ENCODE data around the gene ZFYVE28. TPM values are rescaled to one million over a fixed set of nuclear protein-coding genes. Genes with fewer than 3 reads are reported as not detected.
"Not testable (repeated sequence)": the region's sequence is repeated elsewhere in the genome, so short reads cannot be mapped to it uniquely, and the experiment has no call there.

The ZFYVE28 gene
- polyA plus RNA-seq (ENCODE audit: insufficient read length in 4 of 4): 1 to 10 TPM; 2.3 to 3.1 (median 2.7) TPM

DNA sequence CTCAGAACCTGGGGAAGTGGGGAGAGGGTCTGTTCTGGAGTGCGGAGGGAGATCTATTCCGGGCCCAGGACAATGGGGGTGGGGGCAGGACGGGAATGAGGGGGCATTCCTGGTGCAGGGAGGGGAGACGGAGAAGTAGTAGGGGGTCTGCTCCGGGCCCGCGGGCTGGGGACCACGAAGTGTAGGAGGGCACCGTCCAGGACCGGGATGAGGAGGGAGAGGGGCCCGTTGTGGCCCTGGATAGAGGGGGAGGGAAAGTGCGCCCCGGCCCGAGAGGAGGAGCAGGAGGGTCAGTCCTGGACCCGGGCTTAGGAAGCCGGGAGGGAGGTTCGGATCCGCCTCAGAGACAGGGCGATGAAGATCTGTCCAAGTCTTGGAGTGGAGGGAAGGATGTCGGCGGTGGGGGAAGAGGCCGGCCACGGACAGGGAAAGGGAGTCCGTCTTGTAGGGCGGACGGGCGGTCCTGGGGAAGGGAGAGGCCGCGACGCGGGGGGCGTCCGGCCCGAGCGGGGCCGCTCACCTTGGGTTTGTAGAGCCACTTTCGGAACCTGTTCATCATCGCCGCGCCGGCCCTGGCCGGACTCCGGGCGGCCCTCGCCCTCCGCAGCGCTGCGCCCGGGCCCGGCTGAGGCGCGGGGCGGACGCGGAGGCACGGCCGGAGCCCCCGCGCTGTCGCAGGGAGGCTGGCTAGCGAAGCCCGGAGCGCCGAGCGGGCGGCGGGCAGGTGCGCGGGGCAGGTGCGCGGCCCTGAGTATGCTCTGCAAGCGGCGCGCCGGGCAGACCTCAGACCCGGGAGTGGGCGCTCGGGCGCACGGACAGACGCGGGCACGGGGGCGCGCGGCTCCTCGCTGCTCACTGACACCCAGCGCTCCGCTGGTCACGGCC is at the start of gene ZFYVE28:
Gene ZFYVE28, minus strand, starts transcription at position 881 of the 885 bp plus-strand sequence. Its CDS starts 322 bp downstream, at position 559.
- DNase-seq (ENCODE audit: low read depth in 4 of 4, low spot score in 2 of 4): no peak

DNA sequence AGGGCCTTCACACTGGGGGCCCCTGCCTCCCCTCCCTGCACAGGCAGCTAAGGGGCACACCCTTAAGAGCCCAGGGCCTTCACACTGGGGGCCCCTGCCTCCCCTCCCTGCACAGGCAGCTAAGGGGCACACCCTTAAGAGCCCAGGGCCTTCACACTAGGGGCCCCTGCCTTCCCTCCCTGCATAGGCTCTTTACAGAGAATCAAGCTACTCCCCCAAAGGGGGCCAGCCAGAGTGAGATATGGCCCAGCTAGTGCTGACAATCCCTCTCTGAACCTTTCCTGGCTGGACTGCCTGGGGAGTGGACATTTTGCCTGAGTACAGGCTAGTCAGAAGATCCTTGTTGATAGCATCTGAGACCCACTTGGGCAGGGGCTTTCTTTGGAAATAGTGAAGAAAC is 47.1 kb upstream of the ZFYVE28 start:
- DNase-seq (ENCODE audit: low read depth in 4 of 4, low spot score in 2 of 4): not testable (repeated sequence)

DNA sequence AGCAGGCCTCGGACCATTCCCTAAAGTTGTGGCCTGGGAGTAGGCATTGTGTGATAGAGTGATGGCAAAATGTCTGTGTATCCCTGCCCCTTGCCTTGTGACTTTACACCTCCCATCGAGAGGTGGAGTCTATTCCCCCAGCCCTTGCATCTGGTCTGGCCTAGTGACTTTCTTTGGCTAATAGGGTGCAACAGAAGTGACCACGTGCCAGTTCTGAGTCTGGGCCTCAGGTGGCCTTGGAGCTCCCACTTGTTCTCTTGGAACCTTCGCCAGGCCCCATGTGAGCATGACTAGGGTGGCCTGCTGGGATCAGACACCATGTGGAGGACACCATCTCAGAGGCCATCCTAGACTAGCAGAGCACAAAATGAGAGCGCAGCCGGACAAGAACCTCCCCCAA is 46.6 kb upstream of the ZFYVE28 start:
- no peak for DNase-seq (ENCODE audit: low read depth in 4 of 4, low spot score in 2 of 4)

DNA sequence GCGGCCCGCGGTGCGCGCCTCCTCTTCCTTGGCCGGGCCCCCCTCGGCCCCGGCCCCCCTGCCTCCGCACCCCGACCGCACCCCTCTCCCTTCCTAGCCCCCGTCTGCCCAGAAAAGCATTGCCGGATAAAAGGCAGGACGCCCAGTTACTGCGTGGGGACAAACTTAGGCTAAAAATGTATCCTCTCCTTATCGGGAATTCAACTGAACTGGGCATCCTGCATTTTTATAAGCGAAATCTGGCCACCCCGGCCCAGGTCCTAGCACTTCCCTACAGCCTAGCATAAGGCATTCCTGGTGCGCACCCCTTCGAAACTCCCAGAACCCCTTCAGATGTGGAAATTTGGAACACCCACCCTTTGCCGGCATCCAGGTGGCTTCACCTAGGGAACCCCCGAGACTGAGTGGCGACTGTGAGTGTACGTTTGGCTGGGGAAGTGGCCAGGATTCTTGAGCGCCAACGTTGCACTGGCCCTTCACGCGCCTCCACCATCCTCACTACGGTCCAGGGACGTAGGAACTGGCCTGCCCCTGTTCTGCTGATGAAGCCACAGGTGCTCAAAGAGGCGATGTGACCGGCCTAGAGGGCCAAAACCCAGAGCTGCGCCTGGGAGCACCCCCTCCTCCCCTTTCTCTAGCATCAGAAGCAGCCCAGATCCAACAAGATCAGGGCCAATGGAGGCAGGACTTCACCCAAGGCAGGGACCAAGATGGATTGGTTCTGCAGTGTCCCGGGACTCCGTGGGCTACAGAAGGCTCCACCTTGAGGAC is 44.7 kb upstream of the ZFYVE28 start:
- DNase-seq (ENCODE audit: low read depth in 4 of 4, low spot score in 2 of 4): no peak

DNA sequence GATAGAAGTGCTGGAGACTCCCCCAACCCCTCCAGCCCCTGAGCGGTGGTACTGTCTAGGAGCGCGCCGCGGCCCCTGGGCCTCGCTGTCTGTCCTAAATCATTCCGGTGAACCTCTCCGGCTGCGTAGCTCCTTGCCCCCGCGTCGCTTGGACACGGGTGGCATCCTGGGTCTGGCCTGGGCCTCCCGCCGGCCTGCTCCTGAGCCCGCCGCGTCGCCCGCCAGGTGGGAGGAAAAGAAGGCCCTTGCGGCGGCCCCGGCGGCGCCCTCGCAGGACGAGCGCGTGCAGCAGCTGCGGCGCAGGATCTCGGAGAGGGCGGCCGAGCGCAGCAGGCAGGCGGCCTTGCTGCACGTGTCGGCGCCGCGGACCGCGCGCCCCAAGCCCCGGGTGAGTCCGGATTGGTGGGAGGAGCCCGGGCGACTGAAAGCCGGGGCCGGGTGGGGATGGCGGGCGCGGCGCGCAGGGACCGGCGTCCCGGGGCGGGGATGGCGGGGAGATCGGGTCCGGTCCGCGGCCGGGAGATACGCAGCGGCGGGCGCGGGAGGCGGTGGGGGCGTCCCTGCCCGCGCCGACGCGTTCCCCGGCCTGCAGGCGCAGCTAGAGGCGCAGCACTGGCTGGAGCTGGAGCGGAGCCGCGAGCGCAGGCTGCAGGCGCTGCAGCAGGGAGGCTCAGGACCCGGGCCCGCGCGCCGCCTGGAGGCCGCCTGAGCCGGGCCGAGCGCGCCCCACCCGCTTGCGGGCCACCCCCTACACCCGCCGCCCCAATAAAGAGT is 44.0 kb upstream of the ZFYVE28 start:
- DNase-seq (ENCODE audit: low read depth in 4 of 4, low spot score in 2 of 4): peak in 1 of 4 donors; percentile 38

DNA sequence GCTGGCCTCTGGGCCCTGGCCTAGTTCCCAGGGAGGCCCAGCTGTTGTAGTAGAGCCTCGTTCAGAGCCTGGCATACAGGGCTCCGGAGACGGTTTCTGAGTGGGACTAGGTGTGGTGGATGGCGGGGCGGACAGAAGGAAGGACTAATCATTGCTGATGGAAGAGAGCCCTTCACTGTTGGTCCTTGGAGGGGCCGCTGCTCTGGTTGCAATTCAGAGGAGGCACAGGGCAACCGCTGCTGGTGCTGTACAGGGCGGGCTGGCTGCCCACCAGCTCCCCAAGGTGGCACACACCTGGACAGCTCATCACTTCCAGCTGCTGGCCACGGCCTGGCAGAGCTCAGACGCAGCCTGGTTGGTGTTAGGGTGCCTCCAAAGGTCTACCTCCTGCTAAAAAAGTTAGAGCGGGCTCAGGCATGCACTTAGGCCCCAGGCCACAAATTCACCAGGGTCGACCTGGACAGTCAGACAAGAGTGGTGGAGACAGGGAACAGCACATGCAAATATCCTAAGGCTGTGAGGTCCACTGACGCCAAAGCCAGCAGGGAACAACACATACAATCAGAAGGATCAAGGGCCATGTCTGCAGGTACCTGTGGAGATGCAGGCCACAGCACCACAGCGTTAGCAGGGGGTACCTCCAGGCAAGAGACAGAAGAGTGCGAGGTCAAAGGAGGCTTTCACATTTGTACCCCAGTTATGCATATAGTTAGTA is 43.0 kb upstream of the ZFYVE28 start:
- no peak for DNase-seq (ENCODE audit: low read depth in 4 of 4, low spot score in 2 of 4)

DNA sequence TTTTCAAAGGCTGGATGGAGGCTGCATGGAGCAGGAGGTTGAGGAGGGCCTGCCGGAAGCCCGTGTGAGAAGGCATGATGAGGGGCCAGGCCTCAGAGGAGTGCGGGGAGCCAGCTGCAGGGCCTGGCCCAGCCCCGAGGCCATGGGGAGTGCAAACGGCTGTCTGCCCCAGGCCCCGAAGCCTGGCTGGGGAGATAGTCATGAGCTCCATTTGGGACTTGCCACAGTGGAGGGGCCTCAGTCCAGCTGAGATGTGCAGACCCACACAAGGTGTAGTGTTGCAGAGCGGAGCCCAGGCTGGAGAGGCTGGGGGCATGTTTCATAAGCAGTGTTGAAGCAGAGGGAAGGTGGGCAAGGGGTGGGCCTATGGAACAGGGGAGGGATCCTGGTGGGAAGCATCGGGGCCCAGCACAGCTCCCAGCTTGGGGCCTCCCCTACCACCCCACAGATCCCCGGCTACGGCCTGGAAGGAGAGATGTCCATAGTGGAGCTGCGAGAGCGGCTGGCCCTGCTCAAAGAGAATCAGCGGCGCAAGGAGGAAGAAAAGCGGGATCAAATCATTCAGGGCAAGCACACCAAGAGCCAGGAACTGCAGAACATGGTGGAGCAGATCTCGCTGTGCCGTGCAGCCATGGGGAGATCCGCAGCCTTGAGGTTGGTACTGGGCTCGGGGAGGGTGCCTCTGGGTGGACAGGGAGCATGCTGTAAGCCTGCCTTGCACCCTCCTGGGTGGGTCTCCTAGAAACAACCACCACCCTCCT is 41.3 kb upstream of the ZFYVE28 start:
- no peak for DNase-seq (ENCODE audit: low read depth in 4 of 4, low spot score in 2 of 4)

DNA sequence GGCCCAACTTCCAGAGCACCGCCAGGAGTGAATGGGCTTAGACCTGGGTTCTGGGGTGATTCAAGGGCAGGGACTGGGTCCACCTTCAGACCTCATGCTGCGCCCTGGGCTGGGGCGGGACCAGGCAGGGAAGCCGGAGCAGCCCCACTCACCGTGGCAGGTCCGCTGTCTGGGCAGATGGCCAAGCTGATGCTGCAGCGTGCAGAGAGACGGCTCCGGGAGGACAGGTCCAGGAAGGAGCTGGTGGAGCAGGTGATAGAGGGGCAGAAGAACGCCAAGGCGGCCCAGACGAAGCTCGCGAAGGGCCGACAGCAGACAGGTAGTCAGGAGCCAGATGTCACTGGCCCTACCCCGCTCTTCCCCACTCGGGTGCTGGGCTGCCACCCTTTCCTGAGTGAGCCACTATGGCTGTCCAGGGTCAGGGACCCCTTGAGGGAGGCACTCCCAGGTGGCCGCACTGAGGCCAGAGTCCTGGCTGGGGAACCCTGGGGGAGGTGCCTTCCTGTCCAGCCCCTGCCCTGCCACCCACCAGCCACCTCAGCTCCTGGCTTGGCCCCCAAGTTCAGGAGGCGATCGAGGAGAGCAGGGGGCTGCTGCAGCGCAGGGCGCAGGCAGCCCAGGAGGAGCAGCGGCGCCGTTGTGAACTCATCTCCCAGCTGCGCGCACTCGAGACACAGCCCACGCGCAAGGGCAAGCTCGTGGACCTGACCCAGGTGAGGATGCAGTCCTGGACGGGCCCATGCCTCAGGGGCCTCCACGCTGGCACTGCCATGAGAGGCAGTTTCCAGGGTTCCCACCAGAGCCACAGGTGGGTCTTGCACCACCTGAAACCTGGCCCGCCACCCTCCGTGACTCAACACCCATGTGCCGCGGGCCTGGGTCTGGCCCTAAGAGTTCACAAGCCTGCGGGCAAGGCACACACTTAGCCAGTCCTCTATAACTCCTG is 40.4 kb upstream of the ZFYVE28 start:
- DNase-seq (ENCODE audit: low read depth in 4 of 4, low spot score in 2 of 4): no peak

DNA sequence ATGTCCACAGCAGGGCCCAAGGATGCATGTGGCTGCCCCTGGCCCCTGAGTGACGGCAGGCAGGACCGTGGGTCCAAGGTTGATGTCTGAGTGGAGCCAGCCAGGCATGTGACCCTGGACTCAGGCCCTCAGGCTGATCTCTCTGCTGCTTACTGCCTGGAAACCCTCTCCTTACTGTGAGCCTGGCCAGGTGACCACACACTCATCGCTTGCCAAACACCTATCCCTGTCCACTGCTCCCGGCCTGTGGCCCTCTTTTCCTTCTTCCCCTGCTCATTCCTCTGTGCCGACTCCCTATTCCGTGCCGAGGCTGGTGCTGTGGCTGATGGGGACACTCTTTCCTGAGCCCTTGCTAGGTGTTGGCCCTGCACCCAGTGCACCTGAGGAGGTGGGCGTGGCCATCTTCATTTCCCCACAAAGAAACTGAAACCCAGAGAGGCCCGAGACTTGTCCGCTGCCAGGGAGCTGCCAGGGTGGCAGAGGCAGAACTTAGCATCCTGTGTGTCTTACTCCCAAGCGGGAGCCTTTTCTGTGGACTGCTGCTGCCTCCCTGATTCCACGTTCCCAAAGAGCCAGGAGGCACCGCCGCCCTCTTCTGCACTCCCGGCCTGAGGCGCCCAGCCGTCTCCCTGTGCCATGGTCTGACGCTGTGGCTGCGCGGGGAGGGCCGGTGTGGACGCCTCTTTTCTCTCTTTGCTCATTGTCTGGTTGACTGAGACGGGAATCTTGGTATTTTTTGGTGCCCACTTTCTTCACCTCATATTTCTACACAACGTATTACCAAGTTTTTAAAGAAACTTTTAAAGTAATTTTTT is 39.2 kb upstream of the ZFYVE28 start:
- DNase-seq (ENCODE audit: low read depth in 4 of 4, low spot score in 2 of 4): no peak

DNA sequence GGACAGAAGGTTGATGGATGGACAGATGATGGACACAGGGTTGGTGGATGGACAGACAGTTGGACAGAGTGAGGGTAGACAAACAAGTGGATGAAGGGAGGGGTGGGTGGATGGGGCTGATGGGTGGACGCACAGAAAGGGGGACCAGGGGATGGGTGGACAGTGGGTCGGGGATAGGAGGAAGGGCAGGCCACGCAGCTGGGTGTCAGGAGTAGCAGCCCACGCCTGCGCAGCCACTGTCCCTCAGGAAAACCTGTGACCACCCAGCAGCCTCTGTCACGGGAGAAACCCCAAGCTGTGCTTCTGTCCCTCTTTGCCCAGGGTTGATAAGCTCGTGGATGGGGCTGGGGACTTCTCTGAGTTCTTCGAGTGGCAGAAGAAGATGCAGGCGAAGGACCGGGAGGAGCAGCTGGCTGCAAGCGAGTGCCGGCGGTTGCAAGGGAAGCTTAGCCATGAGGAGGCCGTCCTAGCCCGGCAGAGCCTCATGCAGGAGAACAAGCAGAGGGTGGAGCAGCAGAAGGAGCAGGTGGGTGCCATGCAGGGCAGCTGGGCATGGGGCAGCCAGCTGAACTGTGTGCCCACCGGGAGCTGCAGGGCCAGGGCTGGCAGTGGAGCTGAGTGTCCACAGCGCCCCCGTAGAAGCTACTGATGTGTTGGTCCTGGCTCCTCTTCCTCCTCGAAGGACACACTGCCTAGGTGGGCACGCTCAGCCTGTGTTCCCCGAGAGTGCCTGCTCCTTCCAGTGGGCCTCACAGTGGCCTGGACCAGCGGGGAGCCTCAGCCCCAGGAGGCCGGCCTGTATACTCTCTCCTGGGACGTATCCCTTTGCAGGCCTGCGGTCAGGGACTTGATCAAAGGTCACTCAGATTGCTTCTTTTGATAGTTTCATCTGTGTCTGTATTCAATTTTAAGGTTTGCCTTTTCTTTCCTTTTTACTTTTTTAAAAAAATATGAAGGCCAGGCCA is 33.7 kb upstream of the ZFYVE28 start:
- no peak for DNase-seq (ENCODE audit: low read depth in 4 of 4, low spot score in 2 of 4)

DNA sequence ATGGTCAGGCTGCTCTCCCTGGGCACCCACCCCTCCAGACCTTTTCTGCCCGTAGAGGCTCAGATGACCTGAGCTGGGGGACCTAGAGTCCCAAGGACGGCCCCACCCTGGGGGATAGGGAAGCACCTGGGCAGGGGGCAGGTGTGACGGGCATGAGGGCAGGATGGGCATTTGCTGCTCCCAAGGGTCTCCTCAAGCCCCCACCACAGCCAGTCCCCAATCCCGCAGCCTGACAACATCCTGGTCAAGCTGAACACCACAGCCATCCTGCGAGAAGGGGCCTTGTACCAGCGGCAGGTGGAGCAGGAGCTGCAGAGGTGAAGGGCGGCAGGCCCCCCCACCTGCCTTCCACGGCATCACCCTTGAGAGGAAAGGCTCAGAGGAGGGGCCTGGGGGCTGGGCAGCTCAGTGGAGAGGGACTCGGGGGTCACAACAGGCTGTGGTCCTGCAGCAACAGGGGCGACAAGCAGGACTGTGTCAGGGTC is 32.6 kb upstream of the ZFYVE28 start:
- DNase-seq (ENCODE audit: low read depth in 4 of 4, low spot score in 2 of 4): no peak

DNA sequence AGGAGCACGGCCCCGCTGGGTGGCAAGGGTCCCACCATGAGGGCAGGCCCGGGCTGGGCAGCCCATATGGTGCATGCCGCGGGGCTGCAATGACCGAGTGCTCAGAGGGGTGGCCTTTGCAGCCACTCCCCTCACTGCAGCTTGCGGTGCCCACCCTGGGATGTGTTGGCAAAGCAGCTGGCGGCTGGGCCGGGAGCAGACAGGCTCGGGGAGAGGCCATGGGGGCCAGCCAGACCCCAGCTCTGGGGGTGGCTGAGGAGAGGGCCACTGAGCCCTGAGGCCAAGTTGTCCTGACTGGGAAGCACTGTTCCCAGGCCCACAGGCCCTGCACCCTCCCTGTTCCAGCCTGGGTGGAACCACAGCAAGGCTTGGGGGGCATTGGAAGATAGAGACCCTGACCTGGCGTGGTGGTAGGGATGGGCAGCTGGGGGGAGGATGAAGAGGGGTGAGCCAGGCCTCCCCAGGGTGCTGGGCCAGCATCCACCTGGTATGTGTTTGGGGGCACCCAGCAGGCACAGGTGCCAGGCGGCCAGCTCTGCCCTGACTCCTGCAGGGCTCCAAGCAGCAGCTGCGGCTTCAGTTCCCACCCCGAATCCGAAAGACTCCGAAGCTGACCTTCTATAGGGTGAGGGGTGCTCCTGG is 32.1 kb upstream of the ZFYVE28 start:
- DNase-seq (ENCODE audit: low read depth in 4 of 4, low spot score in 2 of 4): no peak

DNA sequence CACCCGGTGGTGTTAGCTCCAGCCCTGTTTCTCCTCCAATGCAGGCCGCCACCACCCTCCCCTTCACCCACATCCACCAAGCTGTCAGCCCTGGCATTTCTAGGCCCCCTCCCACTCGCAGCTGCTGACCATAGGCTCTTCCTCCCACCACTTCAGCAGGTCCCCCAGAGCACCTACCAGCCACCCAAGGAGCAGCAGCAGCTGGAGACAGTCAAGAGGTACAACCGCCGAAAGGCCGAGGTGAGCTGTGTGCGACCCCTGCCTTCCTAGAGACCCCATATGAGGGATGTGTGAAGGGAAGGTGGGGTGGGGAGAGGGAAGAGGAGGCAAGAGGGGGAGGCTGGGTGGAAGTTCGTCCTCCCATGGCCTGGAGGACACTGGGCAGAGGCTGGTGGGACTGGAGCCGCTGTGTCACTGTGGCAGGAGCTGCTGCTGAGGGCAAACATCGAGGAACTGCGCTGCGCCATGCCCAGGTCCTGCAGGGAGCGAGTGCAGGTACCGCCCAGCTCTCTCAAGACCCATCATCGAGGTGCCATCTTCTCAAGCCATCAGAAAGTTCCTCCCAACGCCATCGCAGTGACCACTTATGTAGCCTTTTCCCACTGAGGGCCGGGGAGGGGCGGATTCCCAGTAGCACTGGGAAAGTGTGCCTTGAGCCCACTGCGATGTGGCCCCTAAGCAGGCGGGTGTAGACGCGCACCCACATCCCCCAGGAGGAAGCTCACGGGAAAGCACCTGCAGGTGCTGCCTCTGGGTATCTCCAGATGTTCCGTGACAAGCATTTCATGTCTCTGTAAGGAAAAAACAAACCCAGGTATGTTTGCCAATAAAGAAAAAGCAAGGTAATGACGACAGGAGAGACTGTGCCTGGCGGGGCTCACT is 31.3 kb upstream of the ZFYVE28 start:
- DNase-seq (ENCODE audit: low read depth in 4 of 4, low spot score in 2 of 4): no peak

DNA sequence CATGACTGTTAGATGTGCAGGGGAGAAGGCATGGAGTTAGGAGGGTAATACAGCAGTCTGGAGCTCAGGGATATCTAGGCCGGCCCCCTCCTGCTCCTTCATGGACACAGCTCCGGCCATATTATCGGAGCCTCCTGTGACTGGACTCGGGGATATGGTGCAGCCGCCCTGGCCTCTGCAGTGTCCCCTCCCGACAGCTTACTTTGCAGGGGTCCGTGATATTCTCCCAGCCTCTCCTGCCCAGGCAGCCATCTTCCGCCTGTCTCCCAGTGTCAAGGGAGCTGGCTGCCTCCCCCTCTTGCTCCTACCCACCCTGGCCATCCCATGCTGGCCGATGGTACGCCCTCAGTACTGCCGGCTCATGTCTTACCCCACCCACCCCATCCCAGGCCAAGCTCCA is 30.6 kb upstream of the ZFYVE28 start:
- DNase-seq (ENCODE audit: low read depth in 4 of 4, low spot score in 2 of 4): no peak

DNA sequence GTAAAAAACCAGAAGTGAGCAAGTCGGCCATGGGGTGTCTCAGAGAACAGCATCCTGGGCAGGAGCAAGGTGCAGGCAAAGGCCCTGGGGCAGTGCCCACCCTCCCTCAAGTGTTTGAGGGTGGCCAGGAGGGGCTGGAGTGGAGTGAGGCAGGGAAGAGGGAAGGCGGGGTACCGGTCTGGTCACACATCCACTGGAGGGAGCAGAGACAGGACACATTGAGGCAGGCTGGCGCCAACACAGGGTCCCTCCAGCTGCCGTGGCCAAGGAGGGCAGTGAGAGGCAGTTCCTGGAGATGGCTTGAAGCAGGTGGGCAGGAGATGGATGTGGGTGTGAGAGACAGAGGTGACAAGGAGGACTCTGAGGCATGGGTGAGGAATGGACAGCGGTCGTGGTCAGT is 30.1 kb upstream of the ZFYVE28 start:
- no peak for DNase-seq (ENCODE audit: low read depth in 4 of 4, low spot score in 2 of 4)
